HEK293 (cell line): Measurements from ENCODE around the gene TAF8.

ENCODE experiments used
- CTCF ChIA-PET: fragments of 350-600 bp; formaldehyde crosslinking; extraction: SDS; loops from one replicate; lab custom pipeline; 2021; ENCODE audit warnings: antibody characterized with exemption; lab: Yijun Ruan, JAX
- POLR2A ChIA-PET: fragments of 300-600 bp; formaldehyde crosslinking; extraction: SDS; loops from one replicate; lab custom pipeline; 2020; ENCODE audit warnings: antibody characterized with exemption, inconsistent platforms; lab: Yijun Ruan, JAX
- H3K27ac ChIP-seq: fragments of 200-500 bp; sonication (Bioruptor generic); 2 replicates; pipeline ENCODE4 v1.5.1; 2014; ENCODE audit warnings: low read depth, low read length, control low read depth, inconsistent platforms; ENCODE audit errors: extremely low read depth
- H3K36me3 ChIP-seq, 2 experiments: fragments of 200-500 bp in 1 of 2; sonication (Bioruptor generic) in 1 of 2; 1 replicate in 1 of 2; 2 replicates in 1 of 2; pipeline ENCODE4 v1.5.1; 2014 to 2017; ENCODE audit warnings: inconsistent platforms in 2 of 2, low read length in 2 of 2; ENCODE audit not compliant: control insufficient read depth in 2 of 2, insufficient read depth in 1 of 2
- H3K4me1 ChIP-seq: fragments of 200-500 bp; sonication (Bioruptor generic); 2 replicates; pipeline ENCODE4 v1.5.1; 2014; ENCODE audit warnings: mild to moderate bottlenecking, low read length, inconsistent platforms; ENCODE audit not compliant: control insufficient read depth, insufficient read depth
- H3K4me3 ChIP-seq: 2 replicates; pipeline ENCODE4 v1.5.1; 2011; ENCODE audit warnings: low read depth, mild to moderate bottlenecking, control low read depth, low read length, moderate library complexity
- H3K9me3 ChIP-seq: fragments of 200-500 bp; sonication (Bioruptor generic); 2 replicates; pipeline ENCODE4 v1.5.1; 2014; ENCODE audit warnings: low read depth, low read length, inconsistent platforms; ENCODE audit not compliant: control insufficient read depth, insufficient read depth
- GFI1B ChIP-seq: fragments of 450-650 bp; formaldehyde crosslinking; IDR thresholded peaks from 2 replicates; pipeline ENCODE4 v1.5.1; 2016; ENCODE audit warnings: missing biosample characterization, missing genetic modification characterization
- GLIS2 ChIP-seq: fragments of 450-650 bp; formaldehyde crosslinking; IDR thresholded peaks from 2 replicates; pipeline ENCODE4 v1.5.1; 2016; ENCODE audit warnings: missing biosample characterization, missing genetic modification characterization
- KLF8 ChIP-seq: fragments of 450-650 bp; formaldehyde crosslinking; IDR thresholded peaks from 2 replicates; pipeline ENCODE4 v1.5.1; 2016; ENCODE audit warnings: missing biosample characterization, missing genetic modification characterization
- OVOL3 ChIP-seq: fragments of 450-650 bp; formaldehyde crosslinking; IDR thresholded peaks from 2 replicates; pipeline ENCODE4 v1.5.1; 2016; ENCODE audit warnings: missing biosample characterization, missing genetic modification characterization
- TRIM28 ChIP-seq: IDR thresholded peaks from 2 replicates; pipeline ENCODE4 v1.6.1; 2011; ENCODE audit warnings: low read length, control low read depth, borderline replicate concordance
- ZBTB21 ChIP-seq: fragments of 450-650 bp; formaldehyde crosslinking; IDR thresholded peaks from 2 replicates; pipeline ENCODE4 v1.5.1; 2017; ENCODE audit warnings: missing biosample characterization, missing genetic modification characterization
- ZFP37 ChIP-seq: fragments of 450-650 bp; formaldehyde crosslinking; IDR thresholded peaks from 2 replicates; pipeline ENCODE4 v1.5.1; 2016; ENCODE audit warnings: missing biosample characterization, missing genetic modification characterization
- ZIC2 ChIP-seq: fragments of 450-650 bp; formaldehyde crosslinking; IDR thresholded peaks from 2 replicates; pipeline ENCODE4 v1.5.1; 2016; ENCODE audit warnings: missing biosample characterization, missing genetic modification characterization
- ZNF112 ChIP-seq: fragments of 450-650 bp; formaldehyde crosslinking; IDR thresholded peaks from 2 replicates; pipeline ENCODE4 v1.5.0; 2017; ENCODE audit warnings: missing biosample characterization, missing genetic modification characterization
- ZNF133 ChIP-seq: fragments of 450-650 bp; formaldehyde crosslinking; IDR thresholded peaks from 2 replicates; pipeline ENCODE4 v1.5.1; 2016; ENCODE audit warnings: missing biosample characterization, missing genetic modification characterization
- ZNF184 ChIP-seq: fragments of 450-650 bp; IDR thresholded peaks from 2 replicates; pipeline ENCODE4 v1.5.1; 2018; ENCODE audit warnings: missing biosample characterization, mild to moderate bottlenecking, missing genetic modification characterization
- ZNF202 ChIP-seq: fragments of 450-650 bp; formaldehyde crosslinking; IDR thresholded peaks from 2 replicates; pipeline ENCODE4 v1.5.1; 2016; ENCODE audit warnings: missing biosample characterization, missing genetic modification characterization, borderline replicate concordance
- ZNF350 ChIP-seq: fragments of 450-650 bp; formaldehyde crosslinking; IDR thresholded peaks from 2 replicates; pipeline ENCODE4 v1.5.0; 2017; ENCODE audit warnings: missing biosample characterization, mild to moderate bottlenecking, missing genetic modification characterization
- ZNF521 ChIP-seq: fragments of 450-650 bp; formaldehyde crosslinking; IDR thresholded peaks from 2 replicates; pipeline ENCODE4 v1.5.1; 2017; ENCODE audit warnings: missing biosample characterization, mild to moderate bottlenecking, missing genetic modification characterization
- ZNF560 ChIP-seq: fragments of 450-650 bp; formaldehyde crosslinking; IDR thresholded peaks from 2 replicates; pipeline ENCODE4 v1.5.1; 2017; ENCODE audit warnings: missing biosample characterization, missing genetic modification characterization, borderline replicate concordance
- ZNF585B ChIP-seq: fragments of 450-650 bp; formaldehyde crosslinking; IDR thresholded peaks from 2 replicates; pipeline ENCODE4 v1.5.1; 2016; ENCODE audit warnings: missing biosample characterization, missing genetic modification characterization
- ZNF621 ChIP-seq: fragments of 450-650 bp; formaldehyde crosslinking; IDR thresholded peaks from 2 replicates; pipeline ENCODE4 v1.5.1; 2017; ENCODE audit warnings: missing biosample characterization, missing genetic modification characterization
- ZNF623 ChIP-seq: fragments of 450-650 bp; formaldehyde crosslinking; IDR thresholded peaks from 2 replicates; pipeline ENCODE4 v1.5.1; 2016; ENCODE audit warnings: missing biosample characterization, missing genetic modification characterization
- ZNF707 ChIP-seq: fragments of 450-650 bp; formaldehyde crosslinking; IDR thresholded peaks from 2 replicates; pipeline ENCODE4 v1.5.1; 2016; ENCODE audit warnings: missing biosample characterization, missing genetic modification characterization
- ZNF768 ChIP-seq: fragments of 450-650 bp; formaldehyde crosslinking; IDR thresholded peaks from 2 replicates; pipeline ENCODE4 v1.5.1; 2018; ENCODE audit warnings: missing biosample characterization, mild to moderate bottlenecking, missing genetic modification characterization
- ZNF776 ChIP-seq: fragments of 450-650 bp; formaldehyde crosslinking; IDR thresholded peaks from 2 replicates; pipeline ENCODE4 v1.5.0; 2017; ENCODE audit warnings: missing biosample characterization, missing genetic modification characterization, borderline replicate concordance
- TF ChIP-seq, protein P1 (sequence below): fragments of 450-650 bp; formaldehyde crosslinking; IDR thresholded peaks from 2 replicates; pipeline ENCODE4 v1.5.1; 2017; ENCODE audit warnings: missing biosample characterization, missing genetic modification characterization
- TF ChIP-seq, protein P2 (sequence below): fragments of 450-650 bp; formaldehyde crosslinking; IDR thresholded peaks from 2 replicates; pipeline ENCODE4 v1.5.1; 2016; ENCODE audit warnings: missing biosample characterization, missing genetic modification characterization

TAF8 gene

DNA sequence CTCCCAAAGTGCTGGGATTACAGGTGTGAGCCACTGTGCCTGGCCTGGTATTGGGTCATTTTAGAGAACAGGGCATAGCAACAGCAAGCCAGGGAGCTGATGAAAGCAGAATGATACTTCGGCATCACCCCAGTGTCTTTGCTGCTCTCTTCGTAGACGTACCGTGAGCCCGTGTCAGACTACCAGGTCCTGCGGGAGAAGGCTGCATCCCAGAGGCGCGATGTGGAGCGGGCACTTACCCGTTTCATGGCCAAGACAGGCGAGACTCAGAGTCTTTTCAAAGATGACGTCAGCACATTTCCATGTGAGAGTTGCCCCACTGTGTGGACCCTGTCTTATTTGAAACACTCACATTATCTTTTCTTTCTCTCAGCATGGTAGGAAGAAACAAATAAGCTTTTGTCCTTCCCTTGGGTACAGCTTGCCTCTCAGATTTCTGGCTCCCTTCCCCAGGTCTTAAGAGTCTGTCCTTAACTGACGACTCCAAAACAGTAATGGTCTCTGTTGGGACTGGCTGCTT, 15.9 kb downstream of the TAF8 start:
- Histone ChIP-seq H3K27ac (no peak overlapping the region), H3K36me3 (peaks cover 53 to 81% of the 10 kb centered on the region in 2 experiments), H3K9me3 (no peaks in the 10 kb centered on the region), H3K4me3 (no peak overlapping the region), H3K4me1 (no peaks in the 10 kb centered on the region)
- no peak for TF ChIP-seq ZNF350 (tag by site-specific recombination)
- no peak for TF ChIP-seq ZNF621
- no peak for TF ChIP-seq ZNF707 (tag by site-specific recombination)
- no peak for TF ChIP-seq ZNF521 (tag by site-specific recombination)
- TF ChIP-seq, protein P1, sequence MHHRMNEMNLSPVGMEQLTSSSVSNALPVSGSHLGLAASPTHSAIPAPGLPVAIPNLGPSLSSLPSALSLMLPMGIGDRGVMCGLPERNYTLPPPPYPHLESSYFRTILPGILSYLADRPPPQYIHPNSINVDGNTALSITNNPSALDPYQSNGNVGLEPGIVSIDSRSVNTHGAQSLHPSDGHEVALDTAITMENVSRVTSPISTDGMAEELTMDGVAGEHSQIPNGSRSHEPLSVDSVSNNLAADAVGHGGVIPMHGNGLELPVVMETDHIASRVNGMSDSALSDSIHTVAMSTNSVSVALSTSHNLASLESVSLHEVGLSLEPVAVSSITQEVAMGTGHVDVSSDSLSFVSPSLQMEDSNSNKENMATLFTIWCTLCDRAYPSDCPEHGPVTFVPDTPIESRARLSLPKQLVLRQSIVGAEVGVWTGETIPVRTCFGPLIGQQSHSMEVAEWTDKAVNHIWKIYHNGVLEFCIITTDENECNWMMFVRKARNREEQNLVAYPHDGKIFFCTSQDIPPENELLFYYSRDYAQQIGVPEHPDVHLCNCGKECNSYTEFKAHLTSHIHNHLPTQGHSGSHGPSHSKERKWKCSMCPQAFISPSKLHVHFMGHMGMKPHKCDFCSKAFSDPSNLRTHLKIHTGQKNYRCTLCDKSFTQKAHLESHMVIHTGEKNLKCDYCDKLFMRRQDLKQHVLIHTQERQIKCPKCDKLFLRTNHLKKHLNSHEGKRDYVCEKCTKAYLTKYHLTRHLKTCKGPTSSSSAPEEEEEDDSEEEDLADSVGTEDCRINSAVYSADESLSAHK, result no peak
- TF ChIP-seq ZNF133, result no peak
- no peak for TF ChIP-seq ZNF585B (tag by site-specific recombination)
- no peak for TF ChIP-seq KLF8 (tag by site-specific recombination)
- CTCF ChIA-PET, result interaction anchor here (0.6 to 1.3 kb wide), 4 partner anchors 8 to 242 kb away, joined by 3 to 4 read pairs (median 3); no protein-coding TSS in a partner anchor
- POLR2A ChIA-PET, result no interaction called here

GRCh38 chr6:42068173-42068572, 17.8 kb downstream of the TAF8 start:
- Histone ChIP-seq H3K36me3 (peaks cover 46 to 80% of the 10 kb centered on the region in 2 experiments), H3K4me1 (no peaks in the 10 kb centered on the region), H3K4me3 (no peak overlapping the region), H3K27ac (no peak overlapping the region), H3K9me3 (no peaks in the 10 kb centered on the region)
- CTCF ChIA-PET, result interaction anchor here (0.7 to 1.8 kb wide), 5 partner anchors 24 to 480 kb away, joined by 3 to 5 read pairs (median 3); no protein-coding TSS in a partner anchor
- no peak for TF ChIP-seq GLIS2 (tag by site-specific recombination)
- no peak for TF ChIP-seq ZNF776 (tag by site-specific recombination)
- no peak for TF ChIP-seq ZNF623 (tag by site-specific recombination)
- TF ChIP-seq, protein P2, sequence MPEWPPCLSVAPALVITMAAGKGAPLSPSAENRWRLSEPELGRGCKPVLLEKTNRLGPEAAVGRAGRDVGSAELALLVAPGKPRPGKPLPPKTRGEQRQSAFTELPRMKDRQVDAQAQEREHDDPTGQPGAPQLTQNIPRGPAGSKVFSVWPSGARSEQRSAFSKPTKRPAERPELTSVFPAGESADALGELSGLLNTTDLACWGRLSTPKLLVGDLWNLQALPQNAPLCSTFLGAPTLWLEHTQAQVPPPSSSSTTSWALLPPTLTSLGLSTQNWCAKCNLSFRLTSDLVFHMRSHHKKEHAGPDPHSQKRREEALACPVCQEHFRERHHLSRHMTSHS, result no peak
- TF ChIP-seq ZNF112 (tag by site-specific recombination), result no peak
- no peak for TF ChIP-seq GFI1B (tag by site-specific recombination)
- TF ChIP-seq ZIC2 (tag by site-specific recombination), result no peak
- TF ChIP-seq OVOL3, result no peak
- TF ChIP-seq TRIM28, result no peak
- no peak for TF ChIP-seq ZNF184 (tag by site-specific recombination)
- no peak for TF ChIP-seq ZFP37
- no peak for TF ChIP-seq ZNF560 (tag by site-specific recombination)
- TF ChIP-seq ZNF202 (tag by site-specific recombination), result no peak
- TF ChIP-seq ZNF768 (tag by site-specific recombination), result no peak
- no peak for TF ChIP-seq ZBTB21 (tag by site-specific recombination)
- POLR2A ChIA-PET, result interaction anchor here (1.0 kb wide), 1 partner anchor 126 kb away, joined by 5 read pairs; no protein-coding TSS in a partner anchor
